Fibroblast of lung (primary cell): ENCODE data around the gene TGFB2.

Experiments used
- EZH2 ChIP-seq: IDR thresholded peaks from 2 replicates; pipeline ENCODE4 v1.5.1; 2012; ENCODE audit warnings: low read length, control low read depth, mild to moderate bottlenecking; ENCODE audit errors: missing control alignments
- TF ChIP-seq, protein P1 (sequence below), 2 donors: IDR thresholded peaks in 1 of 2; conservative IDR thresholded peaks in 1 of 2; 1 replicate in 1 of 2; 2 replicates in 1 of 2; pipeline ENCODE4 v1.5.1; 2011 to 2012; ENCODE audit warnings: low read length in 2 of 2, control low read depth in 1 of 2, inconsistent platforms in 1 of 2, low read depth in 1 of 2, mild to moderate bottlenecking in 1 of 2

DNA sequence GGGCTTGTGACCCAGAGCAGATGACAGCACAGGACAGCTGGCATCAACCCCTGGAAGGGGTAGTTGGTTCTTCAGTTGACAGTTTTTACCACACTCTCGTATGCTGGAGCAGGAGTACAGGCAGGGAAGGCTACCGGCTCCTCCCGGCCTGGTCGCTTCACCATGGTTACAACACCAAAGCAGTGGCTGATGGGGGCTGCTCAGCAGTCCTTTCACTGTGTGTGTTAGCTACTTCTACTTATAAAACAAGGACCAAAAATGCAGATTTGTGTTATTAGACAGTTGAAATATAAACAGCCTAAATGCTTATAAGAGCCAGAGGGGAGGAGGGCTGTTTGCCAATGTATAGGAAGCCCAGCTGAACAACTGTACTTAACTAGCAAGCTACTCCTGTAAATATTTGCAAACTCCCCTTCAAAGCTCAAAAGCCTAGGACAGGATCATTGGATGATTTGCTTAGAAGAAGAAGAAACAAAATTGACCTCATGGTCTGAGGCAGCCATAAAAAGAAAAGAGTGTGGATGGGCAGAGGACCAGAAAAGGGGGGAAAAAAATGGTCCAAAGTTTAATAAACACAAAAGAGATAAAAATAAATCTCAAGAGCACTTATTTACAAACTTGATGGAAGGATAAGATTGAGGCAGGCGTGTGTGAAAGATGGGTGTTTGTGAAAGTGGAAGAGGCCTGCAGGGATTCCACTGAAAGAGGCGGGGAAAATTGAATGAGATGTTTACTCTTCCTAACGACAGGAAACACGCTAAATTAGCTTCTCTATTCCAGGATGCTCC is 57.1 kb downstream of the TGFB2 start:
- TF ChIP-seq, protein P1, sequence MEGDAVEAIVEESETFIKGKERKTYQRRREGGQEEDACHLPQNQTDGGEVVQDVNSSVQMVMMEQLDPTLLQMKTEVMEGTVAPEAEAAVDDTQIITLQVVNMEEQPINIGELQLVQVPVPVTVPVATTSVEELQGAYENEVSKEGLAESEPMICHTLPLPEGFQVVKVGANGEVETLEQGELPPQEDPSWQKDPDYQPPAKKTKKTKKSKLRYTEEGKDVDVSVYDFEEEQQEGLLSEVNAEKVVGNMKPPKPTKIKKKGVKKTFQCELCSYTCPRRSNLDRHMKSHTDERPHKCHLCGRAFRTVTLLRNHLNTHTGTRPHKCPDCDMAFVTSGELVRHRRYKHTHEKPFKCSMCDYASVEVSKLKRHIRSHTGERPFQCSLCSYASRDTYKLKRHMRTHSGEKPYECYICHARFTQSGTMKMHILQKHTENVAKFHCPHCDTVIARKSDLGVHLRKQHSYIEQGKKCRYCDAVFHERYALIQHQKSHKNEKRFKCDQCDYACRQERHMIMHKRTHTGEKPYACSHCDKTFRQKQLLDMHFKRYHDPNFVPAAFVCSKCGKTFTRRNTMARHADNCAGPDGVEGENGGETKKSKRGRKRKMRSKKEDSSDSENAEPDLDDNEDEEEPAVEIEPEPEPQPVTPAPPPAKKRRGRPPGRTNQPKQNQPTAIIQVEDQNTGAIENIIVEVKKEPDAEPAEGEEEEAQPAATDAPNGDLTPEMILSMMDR (conservative IDR thresholded peaks at IDR 0.05 in 1 of 2, IDR thresholded peaks at IDR 0.05 in 1 of 2; ENCODE audit: low read depth in 1 of 2, low read length in 2 of 2) = no peak
- TF ChIP-seq EZH2 = no peak
